ENCODE results near the gene CAVIN2. TPM values are rescaled to one million over a fixed set of nuclear protein-coding genes. Genes with fewer than 3 reads are reported as not detected.

The CAVIN2 gene
- polyA plus RNA-seq, 1 donor from 2014 or later = not detected

DNA sequence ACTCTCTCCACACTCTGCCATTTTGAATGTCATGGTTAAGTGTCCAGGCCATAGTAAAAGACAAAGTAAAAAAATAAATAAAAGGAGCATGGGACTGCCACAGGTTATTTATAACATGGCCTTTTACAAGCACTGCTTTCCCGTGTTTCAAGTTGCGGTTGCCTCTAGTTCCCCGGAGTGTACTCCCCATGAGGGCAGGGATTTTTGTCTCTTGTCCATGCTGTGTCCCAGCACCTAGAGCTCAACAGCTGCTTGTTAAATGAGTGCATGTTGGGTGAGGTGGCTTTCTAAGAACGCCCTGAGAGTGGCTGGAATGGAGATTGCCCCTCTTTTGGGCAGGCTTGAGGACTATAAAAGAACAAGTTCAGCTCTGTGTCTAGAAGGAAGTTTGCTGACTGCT is 8.4 kb downstream of the CAVIN2 start:
- Histone ChIP-seq H3K36me3 (ENCODE audit: insufficient read depth, low read length) (no peaks in the 10 kb centered on the region), H3K4me2 (ENCODE audit: low read length) (no peak overlapping the region), H2AFZ (ENCODE audit: low read depth, low read length) (no peak overlapping the region), H3K79me2 (replicated peaks; ENCODE audit: insufficient read depth, low read length) (no peaks in the 10 kb centered on the region), H3K9ac (ENCODE audit: low read length) (no peak overlapping the region), H3F3A (ENCODE audit: insufficient read depth, low read length, poor library complexity, severe bottlenecking) (no peaks in the 10 kb centered on the region), H3K27me3 (ENCODE audit: insufficient read depth, low read depth, low read length) (no peaks in the 10 kb centered on the region), H3K27ac (ENCODE audit: low read length) (no peak overlapping the region), H3K9me3 (ENCODE audit: low read length) (no peaks in the 10 kb centered on the region), H4K20me1 (ENCODE audit: insufficient read depth) (no peaks in the 10 kb centered on the region), H3K4me3 (ENCODE audit: low read length) (no peak overlapping the region), H3K9me2 (ENCODE audit: insufficient read depth, low read length) (no peaks in the 10 kb centered on the region)
- TF ChIP-seq RAD21 (conservative IDR thresholded peaks at IDR 0.05) = no peak
- TF ChIP-seq EP300 (conservative IDR thresholded peaks at IDR 0.05; ENCODE audit: poor library complexity, severe bottlenecking) = no peak
- no peak for TF ChIP-seq POLR2AphosphoS5 (IDR thresholded peaks at IDR 0.05)
- TF ChIP-seq, protein P1, sequence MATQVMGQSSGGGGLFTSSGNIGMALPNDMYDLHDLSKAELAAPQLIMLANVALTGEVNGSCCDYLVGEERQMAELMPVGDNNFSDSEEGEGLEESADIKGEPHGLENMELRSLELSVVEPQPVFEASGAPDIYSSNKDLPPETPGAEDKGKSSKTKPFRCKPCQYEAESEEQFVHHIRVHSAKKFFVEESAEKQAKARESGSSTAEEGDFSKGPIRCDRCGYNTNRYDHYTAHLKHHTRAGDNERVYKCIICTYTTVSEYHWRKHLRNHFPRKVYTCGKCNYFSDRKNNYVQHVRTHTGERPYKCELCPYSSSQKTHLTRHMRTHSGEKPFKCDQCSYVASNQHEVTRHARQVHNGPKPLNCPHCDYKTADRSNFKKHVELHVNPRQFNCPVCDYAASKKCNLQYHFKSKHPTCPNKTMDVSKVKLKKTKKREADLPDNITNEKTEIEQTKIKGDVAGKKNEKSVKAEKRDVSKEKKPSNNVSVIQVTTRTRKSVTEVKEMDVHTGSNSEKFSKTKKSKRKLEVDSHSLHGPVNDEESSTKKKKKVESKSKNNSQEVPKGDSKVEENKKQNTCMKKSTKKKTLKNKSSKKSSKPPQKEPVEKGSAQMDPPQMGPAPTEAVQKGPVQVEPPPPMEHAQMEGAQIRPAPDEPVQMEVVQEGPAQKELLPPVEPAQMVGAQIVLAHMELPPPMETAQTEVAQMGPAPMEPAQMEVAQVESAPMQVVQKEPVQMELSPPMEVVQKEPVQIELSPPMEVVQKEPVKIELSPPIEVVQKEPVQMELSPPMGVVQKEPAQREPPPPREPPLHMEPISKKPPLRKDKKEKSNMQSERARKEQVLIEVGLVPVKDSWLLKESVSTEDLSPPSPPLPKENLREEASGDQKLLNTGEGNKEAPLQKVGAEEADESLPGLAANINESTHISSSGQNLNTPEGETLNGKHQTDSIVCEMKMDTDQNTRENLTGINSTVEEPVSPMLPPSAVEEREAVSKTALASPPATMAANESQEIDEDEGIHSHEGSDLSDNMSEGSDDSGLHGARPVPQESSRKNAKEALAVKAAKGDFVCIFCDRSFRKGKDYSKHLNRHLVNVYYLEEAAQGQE (IDR thresholded peaks at IDR 0.05; ENCODE audit: borderline replicate concordance) = no peak
- TF ChIP-seq TAF1 (IDR thresholded peaks at IDR 0.05; ENCODE audit: low read depth) = no peak
- no peak for TF ChIP-seq SMC3 (conservative IDR thresholded peaks at IDR 0.05; ENCODE audit: poor library complexity)
- TF ChIP-seq, protein P2, sequence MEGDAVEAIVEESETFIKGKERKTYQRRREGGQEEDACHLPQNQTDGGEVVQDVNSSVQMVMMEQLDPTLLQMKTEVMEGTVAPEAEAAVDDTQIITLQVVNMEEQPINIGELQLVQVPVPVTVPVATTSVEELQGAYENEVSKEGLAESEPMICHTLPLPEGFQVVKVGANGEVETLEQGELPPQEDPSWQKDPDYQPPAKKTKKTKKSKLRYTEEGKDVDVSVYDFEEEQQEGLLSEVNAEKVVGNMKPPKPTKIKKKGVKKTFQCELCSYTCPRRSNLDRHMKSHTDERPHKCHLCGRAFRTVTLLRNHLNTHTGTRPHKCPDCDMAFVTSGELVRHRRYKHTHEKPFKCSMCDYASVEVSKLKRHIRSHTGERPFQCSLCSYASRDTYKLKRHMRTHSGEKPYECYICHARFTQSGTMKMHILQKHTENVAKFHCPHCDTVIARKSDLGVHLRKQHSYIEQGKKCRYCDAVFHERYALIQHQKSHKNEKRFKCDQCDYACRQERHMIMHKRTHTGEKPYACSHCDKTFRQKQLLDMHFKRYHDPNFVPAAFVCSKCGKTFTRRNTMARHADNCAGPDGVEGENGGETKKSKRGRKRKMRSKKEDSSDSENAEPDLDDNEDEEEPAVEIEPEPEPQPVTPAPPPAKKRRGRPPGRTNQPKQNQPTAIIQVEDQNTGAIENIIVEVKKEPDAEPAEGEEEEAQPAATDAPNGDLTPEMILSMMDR (IDR thresholded peaks at IDR 0.05; ENCODE audit: poor library complexity, severe bottlenecking) = no peak
- TF ChIP-seq MXI1 (conservative IDR thresholded peaks at IDR 0.05; ENCODE audit: poor library complexity, severe bottlenecking) = no peak
- no peak for TF ChIP-seq EZH2 (IDR thresholded peaks at IDR 0.05; ENCODE audit: borderline replicate concordance, insufficient read depth, low read length, poor library complexity, severe bottlenecking)

DNA sequence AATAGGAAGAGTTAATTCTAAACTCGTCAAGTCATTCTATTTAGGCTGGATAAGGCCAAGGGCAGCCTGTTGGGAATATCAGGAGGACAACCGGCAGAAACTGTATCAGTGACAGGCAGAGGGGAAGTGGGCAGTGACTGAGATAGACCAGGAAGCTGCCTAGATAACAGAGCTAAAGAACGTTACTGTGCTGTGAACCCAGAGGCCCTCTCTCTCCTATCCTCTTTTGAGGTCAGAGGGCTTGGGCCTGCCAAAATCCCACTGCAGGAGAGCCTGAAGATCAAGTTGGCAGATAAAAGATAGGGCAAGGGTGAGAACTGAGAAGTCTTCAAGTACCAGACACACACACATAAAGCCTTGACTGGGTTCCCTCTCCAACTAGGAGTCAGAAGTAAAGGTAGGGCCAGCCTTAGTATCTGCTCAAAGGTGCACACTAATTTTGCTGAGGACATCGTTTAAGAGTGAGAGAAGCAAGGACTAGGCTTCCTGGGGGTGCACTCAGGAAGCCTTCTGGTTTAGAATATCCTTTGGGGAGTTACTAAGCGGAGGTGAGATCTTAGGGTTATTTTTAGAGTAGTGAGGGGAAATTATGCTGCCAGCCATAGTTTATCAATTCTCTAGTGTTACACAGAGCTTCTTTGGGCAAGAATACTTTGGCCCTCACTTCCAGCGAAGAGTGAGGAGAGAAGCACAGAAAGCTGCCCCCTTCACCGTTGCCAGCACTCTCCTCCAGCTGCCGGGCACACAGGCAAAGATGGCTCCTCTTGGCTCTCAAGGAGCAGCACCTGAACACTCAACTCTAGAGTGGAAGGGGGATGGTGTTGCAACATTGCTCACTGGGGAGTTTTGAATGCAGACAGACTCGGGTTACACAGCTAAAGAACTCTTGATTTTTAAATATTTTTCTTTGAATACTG is 9.8 kb downstream of the CAVIN2 start:
- Histone ChIP-seq H3K79me2 (replicated peaks; ENCODE audit: insufficient read depth, low read length) (no peaks in the 10 kb centered on the region), H3K36me3 (ENCODE audit: insufficient read depth, low read length) (no peaks in the 10 kb centered on the region), H3F3A (ENCODE audit: insufficient read depth, low read length, poor library complexity, severe bottlenecking) (no peaks in the 10 kb centered on the region), H3K27ac (ENCODE audit: low read length) (no peak overlapping the region), H3K9ac (ENCODE audit: low read length) (no peak overlapping the region), H2AFZ (ENCODE audit: low read depth, low read length) (no peak overlapping the region), H3K9me2 (ENCODE audit: insufficient read depth, low read length) (no peaks in the 10 kb centered on the region), H3K27me3 (ENCODE audit: insufficient read depth, low read depth, low read length) (no peaks in the 10 kb centered on the region), H4K20me1 (ENCODE audit: insufficient read depth) (no peaks in the 10 kb centered on the region), H3K9me3 (ENCODE audit: low read length) (no peaks in the 10 kb centered on the region), H3K4me3 (ENCODE audit: low read length) (no peak overlapping the region), H3K4me2 (ENCODE audit: low read length) (no peak overlapping the region)
- TF ChIP-seq, protein P1 (IDR thresholded peaks at IDR 0.05; ENCODE audit: borderline replicate concordance) = no peak
- TF ChIP-seq POLR2AphosphoS5 (IDR thresholded peaks at IDR 0.05) (no peak), RAD21 (conservative IDR thresholded peaks at IDR 0.05) (no peak), EP300 (conservative IDR thresholded peaks at IDR 0.05; ENCODE audit: poor library complexity, severe bottlenecking) (no peak), EZH2 (IDR thresholded peaks at IDR 0.05; ENCODE audit: borderline replicate concordance, insufficient read depth, low read length, poor library complexity, severe bottlenecking) (no peak), TAF1 (IDR thresholded peaks at IDR 0.05; ENCODE audit: low read depth) (no peak), SMC3 (conservative IDR thresholded peaks at IDR 0.05; ENCODE audit: poor library complexity) (no peak), MXI1 (conservative IDR thresholded peaks at IDR 0.05; ENCODE audit: poor library complexity, severe bottlenecking) (no peak)
- TF ChIP-seq, protein P2 (IDR thresholded peaks at IDR 0.05; ENCODE audit: poor library complexity, severe bottlenecking) = no peak
